Karpas-422 (cell line): ENCODE results near the gene IQGAP2. TPM values are rescaled to one million over a fixed set of nuclear protein-coding genes. Genes with fewer than 3 reads are reported as not detected.

Experiments used
- DNase-seq: peaks from one replicate; pipeline ENCODE4 v3.0.0-alpha.2; 2015
- H2AFZ ChIP-seq: fragments of 200-600 bp; sonication (generic); 2 replicates; pipeline ENCODE4 v1.6.1; 2014; ENCODE audit warnings: antibody characterized with exemption, low read length, mixed read lengths
- H3K27ac ChIP-seq: fragments of 200-600 bp; sonication (generic); 2 replicates; pipeline ENCODE4 v1.5.1; 2014; ENCODE audit warnings: mild to moderate bottlenecking, low read length, moderate library complexity
- H3K27me3 ChIP-seq: fragments of 200-600 bp; sonication (generic); 2 replicates; pipeline ENCODE4 v1.6.1; 2014; ENCODE audit warnings: low read length, mixed read lengths
- H3K36me3 ChIP-seq: fragments of 200-600 bp; sonication (generic); 2 replicates; pipeline ENCODE4 v1.6.1; 2014; ENCODE audit warnings: low read length, mixed read lengths; ENCODE audit not compliant: insufficient read depth
- H3K4me1 ChIP-seq: fragments of 200-600 bp; sonication (generic); 2 replicates; pipeline ENCODE4 v1.6.1; 2014; ENCODE audit warnings: mild to moderate bottlenecking, low read length, mixed read lengths
- H3K4me2 ChIP-seq: fragments of 200-600 bp; sonication (generic); 2 replicates; pipeline ENCODE4 v1.6.1; 2014; ENCODE audit warnings: low read length, low read depth, mild to moderate bottlenecking; ENCODE audit not compliant: poor library complexity, severe bottlenecking
- H3K4me3 ChIP-seq: fragments of 200-600 bp; sonication (generic); 2 replicates; pipeline ENCODE4 v1.5.1; 2014; ENCODE audit warnings: mild to moderate bottlenecking, antibody characterized with exemption, low read length, mixed read lengths
- H3K79me2 ChIP-seq: fragments of 200-600 bp; sonication (generic); 2 replicates; pipeline ENCODE4 v1.6.1; 2014; ENCODE audit warnings: mild to moderate bottlenecking, low read length, mixed read lengths
- H3K9ac ChIP-seq: fragments of 200-600 bp; sonication (generic); 2 replicates; pipeline ENCODE4 v1.6.0; 2014; ENCODE audit warnings: low read length
- H3K9me2 ChIP-seq: fragments of 200-600 bp; sonication (generic), shearing (Covaris generic); replicated peaks from 2 replicates; pipeline ENCODE4 v1.6.0; 2014; ENCODE audit warnings: mild to moderate bottlenecking, low read length, moderate library complexity; ENCODE audit not compliant: insufficient read depth
- H3K9me3 ChIP-seq: fragments of 300-700, 200-600 bp; sonication (generic); 2 replicates; pipeline ENCODE4 v1.6.1; 2014; ENCODE audit warnings: low read length, mixed read lengths
- H4K20me1 ChIP-seq: fragments of 200-600 bp; sonication (generic); 2 replicates; pipeline ENCODE4 v1.6.1; 2014; ENCODE audit warnings: mild to moderate bottlenecking, antibody characterized with exemption, low read length, low read depth; ENCODE audit not compliant: insufficient read depth
- total RNA-seq: library from RNA; depleted of rRNA; stranded (reverse); fragments of >200 nt; shearing (Covaris generic); gene quantifications from 2 replicates; pipeline ENCODE4 v1.2.3, GENCODE V29; 2014; ENCODE audit warnings: low replicate concordance

The IQGAP2 gene
- total RNA-seq, 1 experiment from 2014 or later, result not detected

GRCh38 chr5:76470976-76471375, 67.9 kb downstream of the IQGAP2 start:
- no peaks in the 10 kb centered on the region for H3K79me2 ChIP-seq
- H3K9ac ChIP-seq, result no peak overlapping the region
- H3K4me1 ChIP-seq, result no peaks in the 10 kb centered on the region
- no peaks in the 10 kb centered on the region for H3K36me3 ChIP-seq
- no peak overlapping the region for H3K27ac ChIP-seq
- no peak for DNase-seq
- no peaks in the 10 kb centered on the region for H3K9me3 ChIP-seq
- no peaks in the 10 kb centered on the region for H3K9me2 ChIP-seq
- H3K4me3 ChIP-seq, result no peak overlapping the region
- H4K20me1 ChIP-seq, result no peaks in the 10 kb centered on the region
- H3K27me3 ChIP-seq, result no peaks in the 10 kb centered on the region
- no peak overlapping the region for H2AFZ ChIP-seq
- no peak overlapping the region for H3K4me2 ChIP-seq

GRCh38 chr5:76471406-76471805, 68.3 kb downstream of the IQGAP2 start:
- no peak overlapping the region for H3K4me2 ChIP-seq
- no peaks in the 10 kb centered on the region for H3K36me3 ChIP-seq
- no peaks in the 10 kb centered on the region for H3K79me2 ChIP-seq
- no peak for DNase-seq
- no peaks in the 10 kb centered on the region for H4K20me1 ChIP-seq
- H3K9ac ChIP-seq, result no peak overlapping the region
- H3K9me2 ChIP-seq, result no peaks in the 10 kb centered on the region
- H3K27me3 ChIP-seq, result no peaks in the 10 kb centered on the region
- H3K9me3 ChIP-seq, result no peaks in the 10 kb centered on the region
- no peak overlapping the region for H3K4me3 ChIP-seq
- no peak overlapping the region for H3K27ac ChIP-seq
- H3K4me1 ChIP-seq, result no peaks in the 10 kb centered on the region
- H2AFZ ChIP-seq, result no peak overlapping the region

GRCh38 chr5:76471987-76472334, 68.9 kb downstream of the IQGAP2 start:
- H3K36me3 ChIP-seq, result no peaks in the 10 kb centered on the region
- no peaks in the 10 kb centered on the region for H3K79me2 ChIP-seq
- no peaks in the 10 kb centered on the region for H3K4me1 ChIP-seq
- no peaks in the 10 kb centered on the region for H3K27me3 ChIP-seq
- DNase-seq, result no peak
- H3K9me3 ChIP-seq, result no peaks in the 10 kb centered on the region
- no peak overlapping the region for H3K9ac ChIP-seq
- no peak overlapping the region for H3K4me2 ChIP-seq
- H3K27ac ChIP-seq, result no peak overlapping the region
- no peak overlapping the region for H3K4me3 ChIP-seq
- H4K20me1 ChIP-seq, result no peaks in the 10 kb centered on the region
- H3K9me2 ChIP-seq, result no peaks in the 10 kb centered on the region
- H2AFZ ChIP-seq, result no peak overlapping the region

- Histone ChIP-seq H3K27me3 (no peaks in the 10 kb centered on the region), H3K4me1 (no peaks in the 10 kb centered on the region), H3K27ac (no peak overlapping the region), H3K79me2 (no peaks in the 10 kb centered on the region), H3K9ac (no peak overlapping the region), H4K20me1 (no peaks in the 10 kb centered on the region), H2AFZ (no peak overlapping the region), H3K9me2 (no peaks in the 10 kb centered on the region), H3K4me2 (no peak overlapping the region), H3K9me3 (no peaks in the 10 kb centered on the region), H3K4me3 (no peak overlapping the region), H3K36me3 (no peaks in the 10 kb centered on the region)
- DNase-seq, result no peak
Observed at GRCh38 chr5:76472335-76473008, 69.4 kb downstream of the IQGAP2 start.

- no peak overlapping the region for H3K4me2 ChIP-seq
- no peak overlapping the region for H3K27ac ChIP-seq
- no peaks in the 10 kb centered on the region for H3K4me1 ChIP-seq
- no peaks in the 10 kb centered on the region for H3K9me3 ChIP-seq
- H3K9ac ChIP-seq, result no peak overlapping the region
- no peak for DNase-seq
- H3K4me3 ChIP-seq, result no peak overlapping the region
- H3K79me2 ChIP-seq, result no peaks in the 10 kb centered on the region
- no peak overlapping the region for H2AFZ ChIP-seq
- H4K20me1 ChIP-seq, result no peaks in the 10 kb centered on the region
- H3K36me3 ChIP-seq, result no peaks in the 10 kb centered on the region
- no peaks in the 10 kb centered on the region for H3K27me3 ChIP-seq
- H3K9me2 ChIP-seq, result no peaks in the 10 kb centered on the region
Observed at GRCh38 chr5:76473009-76473336, 69.9 kb downstream of the IQGAP2 start.

GRCh38 chr5:76473661-76474060, 70.6 kb downstream of the IQGAP2 start:
- H3K4me1 ChIP-seq, result no peaks in the 10 kb centered on the region
- no peak overlapping the region for H3K4me2 ChIP-seq
- H4K20me1 ChIP-seq, result no peaks in the 10 kb centered on the region
- H3K27ac ChIP-seq, result no peak overlapping the region
- H3K27me3 ChIP-seq, result no peaks in the 10 kb centered on the region
- no peak overlapping the region for H2AFZ ChIP-seq
- no peaks in the 10 kb centered on the region for H3K9me2 ChIP-seq
- H3K4me3 ChIP-seq, result no peak overlapping the region
- no peak overlapping the region for H3K9ac ChIP-seq
- no peaks in the 10 kb centered on the region for H3K79me2 ChIP-seq
- no peak for DNase-seq
- no peaks in the 10 kb centered on the region for H3K9me3 ChIP-seq
- no peaks in the 10 kb centered on the region for H3K36me3 ChIP-seq

- Histone ChIP-seq H3K36me3 (no peaks in the 10 kb centered on the region), H2AFZ (no peak overlapping the region), H3K9ac (no peak overlapping the region), H3K4me3 (no peak overlapping the region), H4K20me1 (no peaks in the 10 kb centered on the region), H3K9me3 (no peaks in the 10 kb centered on the region), H3K9me2 (no peaks in the 10 kb centered on the region), H3K79me2 (no peaks in the 10 kb centered on the region), H3K27me3 (no peaks in the 10 kb centered on the region), H3K4me2 (no peak overlapping the region), H3K27ac (no peak overlapping the region), H3K4me1 (no peaks in the 10 kb centered on the region)
- DNase-seq, result no peak
Observed at GRCh38 chr5:76474377-76474776, 71.3 kb downstream of the IQGAP2 start.

GRCh38 chr5:76475385-76475784, 72.3 kb downstream of the IQGAP2 start:
- Histone ChIP-seq H2AFZ (no peak overlapping the region), H3K27ac (no peak overlapping the region), H3K4me1 (no peaks in the 10 kb centered on the region), H3K9ac (no peak overlapping the region), H3K9me2 (no peaks in the 10 kb centered on the region), H4K20me1 (no peaks in the 10 kb centered on the region), H3K27me3 (no peaks in the 10 kb centered on the region), H3K4me3 (no peak overlapping the region), H3K9me3 (no peaks in the 10 kb centered on the region), H3K36me3 (no peaks in the 10 kb centered on the region), H3K79me2 (no peaks in the 10 kb centered on the region), H3K4me2 (no peak overlapping the region)
- DNase-seq, result no peak

- no peaks in the 10 kb centered on the region for H3K4me1 ChIP-seq
Observed at GRCh38 chr5:76475936-76476335, 72.9 kb downstream of the IQGAP2 start.

More at GRCh38 chr5:76475936-76476335, 72.9 kb downstream of the IQGAP2 start:
- Histone ChIP-seq H2AFZ (no peak overlapping the region), H3K4me3 (no peak overlapping the region), H3K4me2 (no peak overlapping the region), H3K36me3 (no peaks in the 10 kb centered on the region), H3K9ac (no peak overlapping the region), H3K27ac (no peak overlapping the region), H3K9me3 (no peaks in the 10 kb centered on the region), H3K79me2 (no peaks in the 10 kb centered on the region), H3K27me3 (no peaks in the 10 kb centered on the region), H3K9me2 (no peaks in the 10 kb centered on the region), H4K20me1 (no peaks in the 10 kb centered on the region)
- DNase-seq, result no peak
